Measurements from ENCODE around the gene C12orf56.

The C12orf56 gene

GRCh38 chr12:64390275-64390851 is at the start of gene C12orf56:
Gene C12orf56 (minus strand): TSS chr12:64390758. CDS start chr12:64390565, 193 bp downstream.
- peak; percentile 39 for DNase-seq

- no peak for DNase-seq
These were observed 49.5 kb upstream of the C12orf56 start for GRCh38 chr12:64440100-64440499.

- no peak for DNase-seq
These were observed 43.4 kb upstream of the C12orf56 start for GRCh38 chr12:64433915-64434314.

- no peak for DNase-seq
These were observed 41.2 kb upstream of the C12orf56 start for GRCh38 chr12:64431791-64432190.

- no peak for DNase-seq
These were observed 40.3 kb upstream of the C12orf56 start for GRCh38 chr12:64430886-64431285.

GRCh38 chr12:64428956-64429355 is 38.4 kb upstream of the C12orf56 start:
- DNase-seq: no peak

- DNase-seq: no peak
These were observed 37.4 kb upstream of the C12orf56 start for GRCh38 chr12:64427988-64428387.

GRCh38 chr12:64419696-64420095 is 29.1 kb upstream of the C12orf56 start:
- DNase-seq: no peak

- DNase-seq: no peak
These were observed 27.7 kb upstream of the C12orf56 start for GRCh38 chr12:64418209-64418608.

GRCh38 chr12:64413884-64414283 is 23.3 kb upstream of the C12orf56 start:
- DNase-seq: no peak

- DNase-seq: no peak
These were observed 21.9 kb upstream of the C12orf56 start for GRCh38 chr12:64412459-64412858.

- no peak for DNase-seq
These were observed 20.9 kb upstream of the C12orf56 start for GRCh38 chr12:64411427-64411826.

- no peak for DNase-seq
These were observed 17.0 kb upstream of the C12orf56 start for GRCh38 chr12:64407342-64408223.

- DNase-seq: peak; percentile 46
These were observed 14.1 kb upstream of the C12orf56 start for GRCh38 chr12:64404470-64405256.

GRCh38 chr12:64403707-64404469 is 13.3 kb upstream of the C12orf56 start, which contains the start of gene XPOT:
Gene XPOT (plus strand): TSS chr12:64404392. CDS start chr12:64410036, 5,644 bp downstream.
- DNase-seq: peak; percentile 97

GRCh38 chr12:64402181-64402580 is 11.6 kb upstream of the C12orf56 start:
- no peak for DNase-seq

GRCh38 chr12:64400041-64400440 is 9.5 kb upstream of the C12orf56 start:
- no peak for DNase-seq

- no peak for DNase-seq
These were observed 5.2 kb upstream of the C12orf56 start for GRCh38 chr12:64395739-64396138.

GRCh38 chr12:64392221-64392620 is 1.7 kb upstream of the C12orf56 start:
- peak; percentile 21 for DNase-seq

- peak; percentile 98 for DNase-seq
These were observed 1.4 kb downstream of the C12orf56 start for GRCh38 chr12:64389154-64389553.

- peak; percentile 79 for DNase-seq
These were observed 3.3 kb downstream of the C12orf56 start for GRCh38 chr12:64387197-64387816.

- DNase-seq: no peak
These were observed 5.1 kb downstream of the C12orf56 start for GRCh38 chr12:64385468-64385867.
